GM23338 (cell line): Measurements from ENCODE around the gene KLRK1. TPM values are rescaled to one million over a fixed set of nuclear protein-coding genes. Genes with fewer than 3 reads are reported as not detected.

Source experiments
- ATAC-seq: fragments of 200-7000 bp; cut with Tn5 transposase; 3 replicates; pipeline ENCODE4 v1.9.1; 2020
- DNase-seq: peaks from one replicate; pipeline ENCODE4 v3.0.0-alpha.2; 2015; ENCODE audit warnings: low spot score
- H2AFZ ChIP-seq: fragments of 200-600 bp; sonication (generic); 2 replicates; pipeline ENCODE4 v1.8.0; 2016; ENCODE audit warnings: antibody characterized with exemption, mild to moderate bottlenecking, moderate library complexity
- H3F3A ChIP-seq: fragments of 200-600 bp; sonication (generic); replicated peaks from 2 replicates; pipeline ENCODE4 v1.8.0; 2017; ENCODE audit warnings: antibody characterized with exemption, mixed run types, low read depth
- H3K27ac ChIP-seq: fragments of 200-600 bp; sonication (generic); 2 replicates; pipeline ENCODE4 v1.6.1; 2016; ENCODE audit warnings: low read depth
- H3K27me3 ChIP-seq: fragments of 200-600 bp; sonication (generic); 2 replicates; pipeline ENCODE4 v1.8.0; 2016; ENCODE audit warnings: mild to moderate bottlenecking, mixed run types, moderate library complexity; ENCODE audit not compliant: insufficient read depth
- H3K36me3 ChIP-seq: fragments of 200-600 bp; sonication (generic); 2 replicates; pipeline ENCODE4 v1.8.0; 2016; ENCODE audit warnings: mild to moderate bottlenecking; ENCODE audit not compliant: insufficient read depth
- H3K4me1 ChIP-seq: fragments of 200-600 bp; sonication (generic); 2 replicates; pipeline ENCODE4 v1.8.0; 2016; ENCODE audit warnings: mild to moderate bottlenecking, moderate library complexity; ENCODE audit not compliant: insufficient read depth
- H3K4me2 ChIP-seq: fragments of 200-600 bp; sonication (generic); 2 replicates; pipeline ENCODE4 v1.7.1; 2017; ENCODE audit warnings: mixed run types
- H3K4me3 ChIP-seq: fragments of 200-600 bp; sonication (generic); 2 replicates; pipeline ENCODE4 v1.6.1; 2016; ENCODE audit warnings: mixed run types
- H3K79me2 ChIP-seq: fragments of 200-600 bp; sonication (generic); replicated peaks from 2 replicates; pipeline ENCODE4 v1.8.0; 2017; ENCODE audit warnings: mild to moderate bottlenecking; ENCODE audit not compliant: insufficient read depth
- H3K9me2 ChIP-seq: fragments of 200-600 bp; sonication (generic); 2 replicates; pipeline ENCODE4 v1.8.0; 2017; ENCODE audit not compliant: insufficient read depth
- H4K20me1 ChIP-seq: fragments of 200-600 bp; sonication (generic); replicated peaks from 2 replicates; pipeline ENCODE4 v1.8.0; 2017; ENCODE audit warnings: mild to moderate bottlenecking; ENCODE audit not compliant: insufficient read depth
- H3K27ac Mint-ChIP-seq: 2 replicates; pipeline ENCODE4 v1.8.0; 2020; ENCODE audit warnings: inconsistent platforms, mild to moderate bottlenecking, moderate library complexity, mixed read lengths
- H3K27me3 Mint-ChIP-seq: 3 replicates; pipeline ENCODE4 v1.8.0; 2022; ENCODE audit warnings: low read depth, mild to moderate bottlenecking, moderate library complexity, mixed read lengths, inconsistent platforms; ENCODE audit not compliant: insufficient read depth, poor library complexity
- H3K36me3 Mint-ChIP-seq: 3 replicates; pipeline ENCODE4 v1.8.0; 2021; ENCODE audit warnings: low read depth, mild to moderate bottlenecking, inconsistent platforms, moderate library complexity, mixed read lengths
- H3K4me1 Mint-ChIP-seq: 3 replicates; pipeline ENCODE4 v1.8.0; 2020; ENCODE audit warnings: mild to moderate bottlenecking, inconsistent platforms, mixed read lengths
- H3K4me3 Mint-ChIP-seq: 3 replicates; pipeline ENCODE4 v1.8.0; 2021; ENCODE audit warnings: moderate library complexity, mild to moderate bottlenecking, inconsistent platforms, mixed read lengths
- H3K9me3 Mint-ChIP-seq: 3 replicates; pipeline ENCODE4 v1.8.0; 2020; ENCODE audit warnings: moderate library complexity, mild to moderate bottlenecking, inconsistent platforms, mixed read lengths
- CREB1 ChIP-seq: fragments of 250-450 bp; sonication (Bioruptor Pico); IDR thresholded peaks from 2 replicates; pipeline ENCODE4 v1.5.0; 2020; ENCODE audit warnings: low read depth, mild to moderate bottlenecking, moderate library complexity
- EZH2 ChIP-seq: fragments of 200-600 bp; sonication (generic); IDR thresholded peaks from one replicate; pipeline ENCODE4 v1.8.0; 2017; ENCODE audit warnings: antibody characterized with exemption, mild to moderate bottlenecking, low read depth; ENCODE audit not compliant: unreplicated experiment
- polyA plus RNA-seq: library from polyadenylated mRNA; unstranded; fragments of >200 nt; fragmentation: Nextera tagmentation; extraction: Ambion mirVana; gene quantifications from 2 replicates; pipeline ENCODE4 v1.2.1, GENCODE V29; 2016
- total RNA-seq: library from RNA; depleted of rRNA; stranded (reverse); fragments of >200 nt; shearing (Covaris generic); gene quantifications from 2 replicates; pipeline ENCODE4 v1.2.3, GENCODE V29; 2014
- TF ChIP-seq, protein P1 (sequence below), 2 experiments: fragments of 200-600 bp in 1 of 2; sonication (generic) in 1 of 2; conservative IDR thresholded peaks; 2 replicates each; pipeline versions ENCODE4 v1.5.1 to v1.6.1; 2016 to 2017; ENCODE audit warnings: antibody characterized with exemption in 2 of 2, low read depth in 2 of 2, mild to moderate bottlenecking in 2 of 2, moderate library complexity in 1 of 2
- TF ChIP-seq, protein P2 (sequence below): fragments of 250-450 bp; sonication (Bioruptor Pico); IDR thresholded peaks from 2 replicates; pipeline ENCODE4 v1.5.0; 2020; ENCODE audit warnings: mild to moderate bottlenecking, moderate library complexity

KLRK1 gene
- total and polyA plus RNA-seq, 2 experiments from 2014 or later, result not detected

GRCh38 chr12:10366875-10367274, 23.0 kb downstream of the KLRK1 start:
- H2AFZ ChIP-seq, result no peak overlapping the region
- peaks cover 7% of the 10 kb centered on the region for H3K36me3 Mint-ChIP-seq
- H3K79me2 ChIP-seq, result no peaks in the 10 kb centered on the region
- H3K27ac Mint-ChIP-seq, result no peak overlapping the region
- DNase-seq, result no peak
- H3K9me2 ChIP-seq, result no peaks in the 10 kb centered on the region
- peaks cover 32% of the 10 kb centered on the region for H3K4me1 Mint-ChIP-seq
- H3K9me3 Mint-ChIP-seq, result peaks cover 14% of the 10 kb centered on the region
- H3K4me1 ChIP-seq, result peaks cover 50% of the 10 kb centered on the region
- H4K20me1 ChIP-seq, result no peaks in the 10 kb centered on the region
- H3K4me2 ChIP-seq, result no peak overlapping the region
- H3K27me3 Mint-ChIP-seq, result peaks cover 4% of the 10 kb centered on the region
- TF ChIP-seq, protein P1, sequence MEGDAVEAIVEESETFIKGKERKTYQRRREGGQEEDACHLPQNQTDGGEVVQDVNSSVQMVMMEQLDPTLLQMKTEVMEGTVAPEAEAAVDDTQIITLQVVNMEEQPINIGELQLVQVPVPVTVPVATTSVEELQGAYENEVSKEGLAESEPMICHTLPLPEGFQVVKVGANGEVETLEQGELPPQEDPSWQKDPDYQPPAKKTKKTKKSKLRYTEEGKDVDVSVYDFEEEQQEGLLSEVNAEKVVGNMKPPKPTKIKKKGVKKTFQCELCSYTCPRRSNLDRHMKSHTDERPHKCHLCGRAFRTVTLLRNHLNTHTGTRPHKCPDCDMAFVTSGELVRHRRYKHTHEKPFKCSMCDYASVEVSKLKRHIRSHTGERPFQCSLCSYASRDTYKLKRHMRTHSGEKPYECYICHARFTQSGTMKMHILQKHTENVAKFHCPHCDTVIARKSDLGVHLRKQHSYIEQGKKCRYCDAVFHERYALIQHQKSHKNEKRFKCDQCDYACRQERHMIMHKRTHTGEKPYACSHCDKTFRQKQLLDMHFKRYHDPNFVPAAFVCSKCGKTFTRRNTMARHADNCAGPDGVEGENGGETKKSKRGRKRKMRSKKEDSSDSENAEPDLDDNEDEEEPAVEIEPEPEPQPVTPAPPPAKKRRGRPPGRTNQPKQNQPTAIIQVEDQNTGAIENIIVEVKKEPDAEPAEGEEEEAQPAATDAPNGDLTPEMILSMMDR (conservative IDR thresholded peaks at IDR 0.05; ENCODE audit: low read depth in 2 of 2), result peak; percentile 39 to 51
- TF ChIP-seq CREB1 (CRISPR knock-in tag) (no peak), EZH2 (no peak)
- TF ChIP-seq, protein P2, sequence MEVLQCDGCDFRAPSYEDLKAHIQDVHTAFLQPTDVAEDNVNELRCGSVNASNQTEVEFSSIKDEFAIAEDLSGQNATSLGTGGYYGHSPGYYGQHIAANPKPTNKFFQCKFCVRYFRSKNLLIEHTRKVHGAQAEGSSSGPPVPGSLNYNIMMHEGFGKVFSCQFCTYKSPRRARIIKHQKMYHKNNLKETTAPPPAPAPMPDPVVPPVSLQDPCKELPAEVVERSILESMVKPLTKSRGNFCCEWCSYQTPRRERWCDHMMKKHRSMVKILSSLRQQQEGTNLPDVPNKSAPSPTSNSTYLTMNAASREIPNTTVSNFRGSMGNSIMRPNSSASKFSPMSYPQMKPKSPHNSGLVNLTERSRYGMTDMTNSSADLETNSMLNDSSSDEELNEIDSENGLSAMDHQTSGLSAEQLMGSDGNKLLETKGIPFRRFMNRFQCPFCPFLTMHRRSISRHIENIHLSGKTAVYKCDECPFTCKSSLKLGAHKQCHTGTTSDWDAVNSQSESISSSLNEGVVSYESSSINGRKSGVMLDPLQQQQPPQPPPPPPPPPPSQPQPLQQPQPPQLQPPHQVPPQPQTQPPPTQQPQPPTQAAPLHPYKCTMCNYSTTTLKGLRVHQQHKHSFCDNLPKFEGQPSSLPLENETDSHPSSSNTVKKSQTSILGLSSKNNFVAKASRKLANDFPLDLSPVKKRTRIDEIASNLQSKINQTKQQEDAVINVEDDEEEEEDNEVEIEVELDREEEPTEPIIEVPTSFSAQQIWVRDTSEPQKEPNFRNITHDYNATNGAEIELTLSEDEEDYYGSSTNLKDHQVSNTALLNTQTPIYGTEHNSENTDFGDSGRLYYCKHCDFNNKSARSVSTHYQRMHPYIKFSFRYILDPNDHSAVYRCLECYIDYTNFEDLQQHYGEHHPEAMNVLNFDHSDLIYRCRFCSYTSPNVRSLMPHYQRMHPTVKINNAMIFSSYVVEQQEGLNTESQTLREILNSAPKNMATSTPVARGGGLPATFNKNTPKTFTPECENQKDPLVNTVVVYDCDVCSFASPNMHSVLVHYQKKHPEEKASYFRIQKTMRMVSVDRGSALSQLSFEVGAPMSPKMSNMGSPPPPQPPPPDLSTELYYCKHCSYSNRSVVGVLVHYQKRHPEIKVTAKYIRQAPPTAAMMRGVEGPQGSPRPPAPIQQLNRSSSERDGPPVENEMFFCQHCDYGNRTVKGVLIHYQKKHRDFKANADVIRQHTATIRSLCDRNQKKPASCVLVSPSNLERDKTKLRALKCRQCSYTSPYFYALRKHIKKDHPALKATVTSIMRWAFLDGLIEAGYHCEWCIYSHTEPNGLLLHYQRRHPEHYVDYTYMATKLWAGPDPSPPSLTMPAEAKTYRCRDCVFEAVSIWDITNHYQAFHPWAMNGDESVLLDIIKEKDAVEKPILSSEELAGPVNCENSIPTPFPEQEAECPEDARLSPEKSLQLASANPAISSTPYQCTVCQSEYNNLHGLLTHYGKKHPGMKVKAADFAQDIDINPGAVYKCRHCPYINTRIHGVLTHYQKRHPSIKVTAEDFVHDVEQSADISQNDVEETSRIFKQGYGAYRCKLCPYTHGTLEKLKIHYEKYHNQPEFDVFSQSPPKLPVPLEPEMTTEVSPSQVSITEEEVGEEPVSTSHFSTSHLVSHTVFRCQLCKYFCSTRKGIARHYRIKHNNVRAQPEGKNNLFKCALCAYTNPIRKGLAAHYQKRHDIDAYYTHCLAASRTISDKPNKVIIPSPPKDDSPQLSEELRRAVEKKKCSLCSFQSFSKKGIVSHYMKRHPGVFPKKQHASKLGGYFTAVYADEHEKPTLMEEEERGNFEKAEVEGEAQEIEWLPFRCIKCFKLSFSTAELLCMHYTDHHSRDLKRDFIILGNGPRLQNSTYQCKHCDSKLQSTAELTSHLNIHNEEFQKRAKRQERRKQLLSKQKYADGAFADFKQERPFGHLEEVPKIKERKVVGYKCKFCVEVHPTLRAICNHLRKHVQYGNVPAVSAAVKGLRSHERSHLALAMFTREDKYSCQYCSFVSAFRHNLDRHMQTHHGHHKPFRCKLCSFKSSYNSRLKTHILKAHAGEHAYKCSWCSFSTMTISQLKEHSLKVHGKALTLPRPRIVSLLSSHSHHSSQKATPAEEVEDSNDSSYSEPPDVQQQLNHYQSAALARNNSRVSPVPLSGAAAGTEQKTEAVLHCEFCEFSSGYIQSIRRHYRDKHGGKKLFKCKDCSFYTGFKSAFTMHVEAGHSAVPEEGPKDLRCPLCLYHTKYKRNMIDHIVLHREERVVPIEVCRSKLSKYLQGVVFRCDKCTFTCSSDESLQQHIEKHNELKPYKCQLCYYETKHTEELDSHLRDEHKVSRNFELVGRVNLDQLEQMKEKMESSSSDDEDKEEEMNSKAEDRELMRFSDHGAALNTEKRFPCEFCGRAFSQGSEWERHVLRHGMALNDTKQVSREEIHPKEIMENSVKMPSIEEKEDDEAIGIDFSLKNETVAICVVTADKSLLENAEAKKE (CRISPR knock-in tag), result no peak
- no peak for ATAC-seq
- no peak overlapping the region for H3K27ac ChIP-seq
- no peak overlapping the region for H3K4me3 Mint-ChIP-seq
- no peaks in the 10 kb centered on the region for H3K36me3 ChIP-seq
- H3F3A ChIP-seq, result no peaks in the 10 kb centered on the region
- no peaks in the 10 kb centered on the region for H3K27me3 ChIP-seq
- H3K4me3 ChIP-seq, result no peak overlapping the region
